Fibroblast of lung (primary cell): ENCODE results near the gene RAET1E.

ENCODE experiments used
- CTCF ChIP-seq, 2 donors: IDR thresholded peaks in 1 of 2; conservative IDR thresholded peaks in 1 of 2; 1 replicate in 1 of 2; 2 replicates in 1 of 2; pipeline ENCODE4 v1.5.1; 2011 to 2012; ENCODE audit warnings: low read length in 2 of 2, control low read depth in 1 of 2, inconsistent platforms in 1 of 2, low read depth in 1 of 2, mild to moderate bottlenecking in 1 of 2
- EZH2 ChIP-seq: IDR thresholded peaks from 2 replicates; pipeline ENCODE4 v1.5.1; 2012; ENCODE audit warnings: low read length, control low read depth, mild to moderate bottlenecking; ENCODE audit errors: missing control alignments

- TF ChIP-seq EZH2 (no peak), CTCF (conservative IDR thresholded peaks at IDR 0.05 in 1 of 2, IDR thresholded peaks at IDR 0.05 in 1 of 2; ENCODE audit: low read depth in 1 of 2, low read length in 2 of 2) (no peak)
These were observed 23.4 kb upstream of the RAET1E start for GRCh38 chr6:149921361-149921760.
